ENCODE measurements around the gene CACNA2D3.

The CACNA2D3 gene

GRCh38 chr3:54665016-54665600, 542.8 kb downstream of the CACNA2D3 start:
- Histone ChIP-seq H3K36me3 (ENCODE audit: control insufficient read depth, insufficient read depth, low read length) (no peaks in the 10 kb centered on the region), H3K9me3 (ENCODE audit: control insufficient read depth, insufficient read depth, low read length) (no peaks in the 10 kb centered on the region), H3K4me3 (ENCODE audit: low read depth, low read length) (no peak overlapping the region)

GRCh38 chr3:54668236-54668635, 545.9 kb downstream of the CACNA2D3 start:
- no peaks in the 10 kb centered on the region for H3K36me3 ChIP-seq (ENCODE audit: control insufficient read depth, insufficient read depth, low read length)
- H3K9me3 ChIP-seq (ENCODE audit: control insufficient read depth, insufficient read depth, low read length): no peaks in the 10 kb centered on the region
- peaks cover 18% of the 10 kb centered on the region for H3K4me1 ChIP-seq (ENCODE audit: control insufficient read depth, insufficient read depth, low read length)
- H3K27me3 ChIP-seq (ENCODE audit: control insufficient read depth, insufficient read depth, low read length): no peaks in the 10 kb centered on the region
- no peak overlapping the region for H3K9ac ChIP-seq (ENCODE audit: low read depth, low read length)
- no peak overlapping the region for H3K4me3 ChIP-seq (ENCODE audit: low read depth, low read length)

More at GRCh38 chr3:54665016-54665600, 542.8 kb downstream of the CACNA2D3 start:
- no peak overlapping the region for H3K9ac ChIP-seq (ENCODE audit: low read depth, low read length)
- peaks cover 4% of the 10 kb centered on the region for H3K4me1 ChIP-seq (ENCODE audit: control insufficient read depth, insufficient read depth, low read length)
- H3K27me3 ChIP-seq (ENCODE audit: control insufficient read depth, insufficient read depth, low read length): no peaks in the 10 kb centered on the region

- H3K36me3 ChIP-seq (ENCODE audit: control insufficient read depth, insufficient read depth, low read length): no peaks in the 10 kb centered on the region
- no peaks in the 10 kb centered on the region for H3K9me3 ChIP-seq (ENCODE audit: control insufficient read depth, insufficient read depth, low read length)
- peaks cover 18% of the 10 kb centered on the region for H3K4me1 ChIP-seq (ENCODE audit: control insufficient read depth, insufficient read depth, low read length)
- H3K9ac ChIP-seq (ENCODE audit: low read depth, low read length): no peak overlapping the region
- H3K27me3 ChIP-seq (ENCODE audit: control insufficient read depth, insufficient read depth, low read length): no peaks in the 10 kb centered on the region
- H3K4me3 ChIP-seq (ENCODE audit: low read depth, low read length): no peak overlapping the region
Measured at GRCh38 chr3:54670201-54671000, 548.0 kb downstream of the CACNA2D3 start.

GRCh38 chr3:54671511-54671910, 549.2 kb downstream of the CACNA2D3 start:
- Histone ChIP-seq H3K9ac (ENCODE audit: low read depth, low read length) (no peak overlapping the region), H3K9me3 (ENCODE audit: control insufficient read depth, insufficient read depth, low read length) (no peaks in the 10 kb centered on the region), H3K4me1 (ENCODE audit: control insufficient read depth, insufficient read depth, low read length) (peaks cover 18% of the 10 kb centered on the region), H3K4me3 (ENCODE audit: low read depth, low read length) (no peak overlapping the region), H3K27me3 (ENCODE audit: control insufficient read depth, insufficient read depth, low read length) (no peaks in the 10 kb centered on the region), H3K36me3 (ENCODE audit: control insufficient read depth, insufficient read depth, low read length) (no peaks in the 10 kb centered on the region)

GRCh38 chr3:54676087-54676486, 553.7 kb downstream of the CACNA2D3 start:
- Histone ChIP-seq H3K4me3 (ENCODE audit: low read depth, low read length) (no peak overlapping the region), H3K4me1 (ENCODE audit: control insufficient read depth, insufficient read depth, low read length) (peaks cover 4% of the 10 kb centered on the region), H3K9ac (ENCODE audit: low read depth, low read length) (no peak overlapping the region), H3K9me3 (ENCODE audit: control insufficient read depth, insufficient read depth, low read length) (no peaks in the 10 kb centered on the region), H3K27me3 (ENCODE audit: control insufficient read depth, insufficient read depth, low read length) (no peaks in the 10 kb centered on the region), H3K36me3 (ENCODE audit: control insufficient read depth, insufficient read depth, low read length) (no peaks in the 10 kb centered on the region)

GRCh38 chr3:54681706-54682105, 559.4 kb downstream of the CACNA2D3 start:
- H3K36me3 ChIP-seq (ENCODE audit: control insufficient read depth, insufficient read depth, low read length): no peaks in the 10 kb centered on the region
- no peaks in the 10 kb centered on the region for H3K4me1 ChIP-seq (ENCODE audit: control insufficient read depth, insufficient read depth, low read length)
- no peak overlapping the region for H3K4me3 ChIP-seq (ENCODE audit: low read depth, low read length)
- H3K27me3 ChIP-seq (ENCODE audit: control insufficient read depth, insufficient read depth, low read length): no peaks in the 10 kb centered on the region
- H3K9ac ChIP-seq (ENCODE audit: low read depth, low read length): no peak overlapping the region
- H3K9me3 ChIP-seq (ENCODE audit: control insufficient read depth, insufficient read depth, low read length): no peaks in the 10 kb centered on the region

- H3K27me3 ChIP-seq (ENCODE audit: control insufficient read depth, insufficient read depth, low read length): no peaks in the 10 kb centered on the region
- H3K9me3 ChIP-seq (ENCODE audit: control insufficient read depth, insufficient read depth, low read length): no peaks in the 10 kb centered on the region
- peaks cover 4% of the 10 kb centered on the region for H3K4me1 ChIP-seq (ENCODE audit: control insufficient read depth, insufficient read depth, low read length)
- H3K4me3 ChIP-seq (ENCODE audit: low read depth, low read length): no peak overlapping the region
- no peaks in the 10 kb centered on the region for H3K36me3 ChIP-seq (ENCODE audit: control insufficient read depth, insufficient read depth, low read length)
- H3K9ac ChIP-seq (ENCODE audit: low read depth, low read length): no peak overlapping the region
Measured at GRCh38 chr3:54685213-54685612, 562.9 kb downstream of the CACNA2D3 start.

GRCh38 chr3:54691289-54691771, 569.0 kb downstream of the CACNA2D3 start:
- Histone ChIP-seq H3K4me3 (ENCODE audit: low read depth, low read length) (no peak overlapping the region), H3K36me3 (ENCODE audit: control insufficient read depth, insufficient read depth, low read length) (no peaks in the 10 kb centered on the region)

GRCh38 chr3:54696313-54696712, 574.0 kb downstream of the CACNA2D3 start:
- peaks cover 14% of the 10 kb centered on the region for H3K4me1 ChIP-seq (ENCODE audit: control insufficient read depth, insufficient read depth, low read length)
- no peak overlapping the region for H3K9ac ChIP-seq (ENCODE audit: low read depth, low read length)
- no peaks in the 10 kb centered on the region for H3K27me3 ChIP-seq (ENCODE audit: control insufficient read depth, insufficient read depth, low read length)
- no peaks in the 10 kb centered on the region for H3K36me3 ChIP-seq (ENCODE audit: control insufficient read depth, insufficient read depth, low read length)
- no peaks in the 10 kb centered on the region for H3K9me3 ChIP-seq (ENCODE audit: control insufficient read depth, insufficient read depth, low read length)
- H3K4me3 ChIP-seq (ENCODE audit: low read depth, low read length): no peak overlapping the region

More at GRCh38 chr3:54691289-54691771, 569.0 kb downstream of the CACNA2D3 start:
- H3K4me1 ChIP-seq (ENCODE audit: control insufficient read depth, insufficient read depth, low read length): peaks cover 15% of the 10 kb centered on the region
- H3K9me3 ChIP-seq (ENCODE audit: control insufficient read depth, insufficient read depth, low read length): no peaks in the 10 kb centered on the region
- no peaks in the 10 kb centered on the region for H3K27me3 ChIP-seq (ENCODE audit: control insufficient read depth, insufficient read depth, low read length)
- H3K9ac ChIP-seq (ENCODE audit: low read depth, low read length): no peak overlapping the region

GRCh38 chr3:54698054-54698453, 575.7 kb downstream of the CACNA2D3 start:
- Histone ChIP-seq H3K9me3 (ENCODE audit: control insufficient read depth, insufficient read depth, low read length) (no peaks in the 10 kb centered on the region), H3K9ac (ENCODE audit: low read depth, low read length) (no peak overlapping the region), H3K4me1 (ENCODE audit: control insufficient read depth, insufficient read depth, low read length) (peaks cover 12% of the 10 kb centered on the region), H3K27me3 (ENCODE audit: control insufficient read depth, insufficient read depth, low read length) (no peaks in the 10 kb centered on the region), H3K36me3 (ENCODE audit: control insufficient read depth, insufficient read depth, low read length) (no peaks in the 10 kb centered on the region), H3K4me3 (ENCODE audit: low read depth, low read length) (no peak overlapping the region)

- Histone ChIP-seq H3K27me3 (ENCODE audit: control insufficient read depth, insufficient read depth, low read length) (no peaks in the 10 kb centered on the region), H3K4me1 (ENCODE audit: control insufficient read depth, insufficient read depth, low read length) (peaks cover 17% of the 10 kb centered on the region), H3K4me3 (ENCODE audit: low read depth, low read length) (no peak overlapping the region), H3K36me3 (ENCODE audit: control insufficient read depth, insufficient read depth, low read length) (no peaks in the 10 kb centered on the region), H3K9me3 (ENCODE audit: control insufficient read depth, insufficient read depth, low read length) (no peaks in the 10 kb centered on the region), H3K9ac (ENCODE audit: low read depth, low read length) (no peak overlapping the region)
Measured at GRCh38 chr3:54703923-54704322, 581.6 kb downstream of the CACNA2D3 start.

GRCh38 chr3:54705730-54706129, 583.4 kb downstream of the CACNA2D3 start:
- peaks cover 23% of the 10 kb centered on the region for H3K4me1 ChIP-seq (ENCODE audit: control insufficient read depth, insufficient read depth, low read length)
- no peak overlapping the region for H3K9ac ChIP-seq (ENCODE audit: low read depth, low read length)
- no peak overlapping the region for H3K4me3 ChIP-seq (ENCODE audit: low read depth, low read length)
- H3K36me3 ChIP-seq (ENCODE audit: control insufficient read depth, insufficient read depth, low read length): no peaks in the 10 kb centered on the region
- no peaks in the 10 kb centered on the region for H3K27me3 ChIP-seq (ENCODE audit: control insufficient read depth, insufficient read depth, low read length)
- no peaks in the 10 kb centered on the region for H3K9me3 ChIP-seq (ENCODE audit: control insufficient read depth, insufficient read depth, low read length)

Measured in iPS-15b (cell line).